ENCODE data around the gene PLXDC2.

The PLXDC2 gene

GRCh38 chr10:19857876-19858275 is 41.6 kb downstream of the PLXDC2 start:
- DNase-seq (ENCODE audit: low read depth), result no peak

- DNase-seq (ENCODE audit: low read depth), result no peak
These were observed 43.9 kb downstream of the PLXDC2 start for GRCh38 chr10:19860107-19860506.

- no peak for DNase-seq (ENCODE audit: low read depth)
These were observed 46.7 kb downstream of the PLXDC2 start for GRCh38 chr10:19862811-19863515.

- no peak for DNase-seq (ENCODE audit: low read depth)
These were observed 49.4 kb downstream of the PLXDC2 start for GRCh38 chr10:19865676-19866075.

GRCh38 chr10:19869370-19869769 is 53.1 kb downstream of the PLXDC2 start:
- no peak for DNase-seq (ENCODE audit: low read depth)

GRCh38 chr10:19872504-19873271 is 56.5 kb downstream of the PLXDC2 start:
- no peak for DNase-seq (ENCODE audit: low read depth)

GRCh38 chr10:19874190-19874589 is 58.0 kb downstream of the PLXDC2 start:
- no peak for DNase-seq (ENCODE audit: low read depth)

GRCh38 chr10:19874791-19875190 is 58.6 kb downstream of the PLXDC2 start:
- DNase-seq (ENCODE audit: low read depth), result no peak

- no peak for DNase-seq (ENCODE audit: low read depth)
These were observed 60.3 kb downstream of the PLXDC2 start for GRCh38 chr10:19876570-19876969.

GRCh38 chr10:19877466-19878255 is 61.4 kb downstream of the PLXDC2 start:
- no peak for DNase-seq (ENCODE audit: low read depth)

GRCh38 chr10:19882621-19883020 is 66.4 kb downstream of the PLXDC2 start:
- no peak for DNase-seq (ENCODE audit: low read depth)

- DNase-seq (ENCODE audit: low read depth), result no peak
These were observed 71.9 kb downstream of the PLXDC2 start for GRCh38 chr10:19888061-19888660.

- no peak for DNase-seq (ENCODE audit: low read depth)
These were observed 73.0 kb downstream of the PLXDC2 start for GRCh38 chr10:19889256-19889655.

- no peak for DNase-seq (ENCODE audit: low read depth)
These were observed 75.2 kb downstream of the PLXDC2 start for GRCh38 chr10:19891429-19891828.

GRCh38 chr10:19892270-19892669 is 76.0 kb downstream of the PLXDC2 start:
- no peak for DNase-seq (ENCODE audit: low read depth)

- DNase-seq (ENCODE audit: low read depth), result no peak
These were observed 76.4 kb downstream of the PLXDC2 start for GRCh38 chr10:19892677-19893076.

- DNase-seq (ENCODE audit: low read depth), result no peak
These were observed 79.3 kb downstream of the PLXDC2 start for GRCh38 chr10:19895500-19895899.

- DNase-seq (ENCODE audit: low read depth), result no peak
These were observed 86.2 kb downstream of the PLXDC2 start for GRCh38 chr10:19902456-19902855.

- DNase-seq (ENCODE audit: low read depth), result no peak
These were observed 88.0 kb downstream of the PLXDC2 start for GRCh38 chr10:19904202-19904661.

GRCh38 chr10:19906108-19906791 is 90.0 kb downstream of the PLXDC2 start:
- no peak for DNase-seq (ENCODE audit: low read depth)

- no peak for DNase-seq (ENCODE audit: low read depth)
These were observed 92.9 kb downstream of the PLXDC2 start for GRCh38 chr10:19908991-19909696.

Measured in HS-5 (cell line).